Adipocyte (in vitro differentiated cells): ENCODE measurements around the gene SATB1.

Experiments
- DNase-seq: peaks from one replicate; pipeline ENCODE4 v3.0.0-alpha.2; 2015; ENCODE audit warnings: low read depth
- H3K27me3 ChIP-seq: replicated peaks from 2 replicates; pipeline ENCODE4 v1.7.0; 2013; ENCODE audit warnings: mild to moderate bottlenecking, low read length, moderate library complexity; ENCODE audit not compliant: control insufficient read depth, insufficient read depth
- H3K36me3 ChIP-seq: 2 replicates; pipeline ENCODE4 v1.7.0; 2013; ENCODE audit warnings: low read length, mild to moderate bottlenecking, moderate library complexity; ENCODE audit not compliant: control insufficient read depth, insufficient read depth, severe bottlenecking
- H3K4me1 ChIP-seq: 2 replicates; pipeline ENCODE4 v1.7.0; 2013; ENCODE audit warnings: mild to moderate bottlenecking, low read length, moderate library complexity; ENCODE audit not compliant: control insufficient read depth, insufficient read depth
- H3K4me3 ChIP-seq: 2 replicates; pipeline ENCODE4 v1.7.0; 2013; ENCODE audit warnings: mild to moderate bottlenecking, low read length, moderate library complexity
- H3K9ac ChIP-seq: 2 replicates; pipeline ENCODE4 v1.7.0; 2013; ENCODE audit warnings: mild to moderate bottlenecking, low read length, moderate library complexity
- H3K9me3 ChIP-seq: 2 replicates; pipeline ENCODE4 v1.7.0; 2013; ENCODE audit warnings: mild to moderate bottlenecking, low read length, moderate library complexity; ENCODE audit not compliant: control insufficient read depth

The SATB1 gene

GRCh38 chr3:18396428-18396827 is 28.7 kb downstream of the SATB1 start:
- no peak for DNase-seq
- no peaks in the 10 kb centered on the region for H3K4me1 ChIP-seq
- H3K4me3 ChIP-seq: no peak overlapping the region
- no peaks in the 10 kb centered on the region for H3K9me3 ChIP-seq
- no peak overlapping the region for H3K9ac ChIP-seq
- H3K36me3 ChIP-seq: peaks cover 6% of the 10 kb centered on the region
- H3K27me3 ChIP-seq: no peaks in the 10 kb centered on the region

- H3K4me1 ChIP-seq: no peaks in the 10 kb centered on the region
- no peaks in the 10 kb centered on the region for H3K9me3 ChIP-seq
- DNase-seq: no peak
- H3K27me3 ChIP-seq: no peaks in the 10 kb centered on the region
- H3K4me3 ChIP-seq: no peak overlapping the region
- no peak overlapping the region for H3K9ac ChIP-seq
- peaks cover 6% of the 10 kb centered on the region for H3K36me3 ChIP-seq
These were observed 30.6 kb downstream of the SATB1 start for GRCh38 chr3:18394384-18394995.

DNA sequence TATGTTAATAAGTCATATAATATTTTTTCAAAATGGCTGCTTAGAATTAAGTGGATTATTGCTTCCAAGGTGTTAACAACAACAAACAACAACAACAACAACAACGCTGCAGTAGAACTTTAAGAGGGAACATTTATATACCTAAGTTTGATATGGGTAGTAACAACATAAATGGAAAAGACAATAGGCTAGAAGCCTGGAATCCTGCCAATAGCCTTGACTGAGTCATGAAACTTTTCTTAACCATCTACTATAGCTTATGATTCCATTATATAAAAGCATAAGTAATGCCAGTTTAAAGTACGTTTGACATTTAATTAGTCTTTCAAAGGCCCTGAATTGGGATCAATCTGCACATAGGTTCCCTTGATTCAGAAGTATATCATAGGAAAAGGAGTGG is 31.2 kb downstream of the SATB1 start:
- no peaks in the 10 kb centered on the region for H3K27me3 ChIP-seq
- peak; percentile 18 for DNase-seq
- no peaks in the 10 kb centered on the region for H3K4me1 ChIP-seq
- no peak overlapping the region for H3K9ac ChIP-seq
- no peaks in the 10 kb centered on the region for H3K9me3 ChIP-seq
- H3K4me3 ChIP-seq: no peak overlapping the region
- H3K36me3 ChIP-seq: peaks cover 6% of the 10 kb centered on the region

- H3K4me1 ChIP-seq: no peaks in the 10 kb centered on the region
- H3K36me3 ChIP-seq: no peaks in the 10 kb centered on the region
- H3K4me3 ChIP-seq: no peak overlapping the region
- no peak overlapping the region for H3K9ac ChIP-seq
- no peaks in the 10 kb centered on the region for H3K27me3 ChIP-seq
- DNase-seq: no peak
- no peaks in the 10 kb centered on the region for H3K9me3 ChIP-seq
These were observed 35.0 kb downstream of the SATB1 start for GRCh38 chr3:18390024-18390660.

DNA sequence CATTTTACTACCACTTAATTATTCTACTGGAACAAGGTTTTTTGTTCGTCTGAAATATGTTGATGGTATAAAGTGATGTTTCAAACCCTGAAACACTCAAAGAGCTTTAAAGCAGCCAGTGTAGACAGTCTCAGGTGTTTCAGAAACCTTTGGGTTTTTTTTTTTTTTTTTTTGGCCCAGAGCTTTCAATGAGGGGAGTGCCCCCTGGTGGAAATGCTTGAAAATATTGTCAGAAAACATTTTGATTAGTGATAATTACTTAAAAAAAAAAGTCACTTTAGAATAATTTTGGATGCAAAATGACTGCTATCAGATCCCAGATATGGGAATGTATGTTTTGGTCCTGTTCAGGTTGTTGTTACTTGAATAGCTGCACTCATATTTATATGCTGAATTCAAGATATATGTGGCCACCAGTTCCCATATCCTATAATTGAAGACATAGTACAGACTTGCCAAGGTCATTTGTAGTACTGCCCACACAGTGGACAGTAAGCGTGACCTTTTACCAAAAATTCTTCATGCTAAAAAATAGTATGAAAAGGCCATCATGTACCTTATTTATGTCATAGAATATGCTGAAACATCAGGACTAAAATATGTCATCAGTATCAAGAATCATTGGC is 35.9 kb downstream of the SATB1 start:
- no peaks in the 10 kb centered on the region for H3K4me1 ChIP-seq
- no peak overlapping the region for H3K9ac ChIP-seq
- no peak overlapping the region for H3K4me3 ChIP-seq
- H3K36me3 ChIP-seq: peaks cover 4% of the 10 kb centered on the region
- DNase-seq: peak; percentile 71
- H3K27me3 ChIP-seq: no peaks in the 10 kb centered on the region
- no peaks in the 10 kb centered on the region for H3K9me3 ChIP-seq

DNA sequence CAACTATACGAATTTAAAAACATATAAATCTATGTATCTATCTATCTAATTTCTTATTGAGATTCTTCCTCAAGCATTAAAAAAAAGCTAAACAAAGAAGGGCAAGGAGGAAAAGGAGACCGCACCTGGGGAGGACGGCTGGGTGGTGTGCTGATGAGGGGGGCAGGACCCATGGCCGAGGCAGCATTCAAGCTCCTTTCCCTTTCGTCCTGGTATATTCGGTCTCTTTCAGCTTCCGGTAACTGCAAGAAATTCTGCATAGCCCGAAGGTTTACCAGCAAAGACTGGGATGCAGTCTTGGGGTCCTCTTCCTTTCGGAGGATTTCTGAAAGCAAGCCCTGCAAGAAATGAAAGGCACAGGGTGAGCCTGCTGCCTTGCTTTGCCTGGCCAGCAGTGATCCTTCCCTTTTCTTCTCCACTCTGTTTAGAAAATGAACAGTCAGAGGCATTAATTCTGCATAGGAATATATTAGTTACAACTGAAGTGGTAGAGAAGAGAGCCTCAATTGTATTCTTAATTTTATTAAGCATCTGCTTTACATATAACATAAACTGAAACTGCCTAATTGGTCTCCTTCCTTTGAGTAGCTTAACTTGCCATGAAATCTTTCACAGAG is 38.8 kb downstream of the SATB1 start:
- Histone ChIP-seq H3K27me3 (no peaks in the 10 kb centered on the region), H3K4me3 (no peak overlapping the region), H3K9me3 (no peaks in the 10 kb centered on the region), H3K4me1 (no peaks in the 10 kb centered on the region), H3K9ac (no peak overlapping the region), H3K36me3 (peaks cover 4% of the 10 kb centered on the region)
- no peak for DNase-seq

GRCh38 chr3:18385706-18386105 is 39.4 kb downstream of the SATB1 start:
- Histone ChIP-seq H3K9me3 (no peaks in the 10 kb centered on the region), H3K27me3 (no peaks in the 10 kb centered on the region), H3K36me3 (peaks cover 4% of the 10 kb centered on the region), H3K4me1 (no peaks in the 10 kb centered on the region), H3K9ac (no peak overlapping the region), H3K4me3 (no peak overlapping the region)
- DNase-seq: no peak

GRCh38 chr3:18382760-18383369 is 42.3 kb downstream of the SATB1 start:
- H3K36me3 ChIP-seq: peaks cover 4% of the 10 kb centered on the region
- H3K4me1 ChIP-seq: no peaks in the 10 kb centered on the region
- no peak for DNase-seq
- no peak overlapping the region for H3K4me3 ChIP-seq
- H3K9ac ChIP-seq: no peak overlapping the region
- no peaks in the 10 kb centered on the region for H3K27me3 ChIP-seq
- no peaks in the 10 kb centered on the region for H3K9me3 ChIP-seq

GRCh38 chr3:18379647-18380046 is 45.5 kb downstream of the SATB1 start:
- H3K9ac ChIP-seq: no peak overlapping the region
- no peaks in the 10 kb centered on the region for H3K9me3 ChIP-seq
- H3K36me3 ChIP-seq: no peaks in the 10 kb centered on the region
- no peaks in the 10 kb centered on the region for H3K27me3 ChIP-seq
- H3K4me3 ChIP-seq: no peak overlapping the region
- H3K4me1 ChIP-seq: no peaks in the 10 kb centered on the region
- DNase-seq: no peak

- Histone ChIP-seq H3K4me3 (no peak overlapping the region), H3K9ac (no peak overlapping the region), H3K27me3 (no peaks in the 10 kb centered on the region), H3K36me3 (no peaks in the 10 kb centered on the region), H3K4me1 (no peaks in the 10 kb centered on the region), H3K9me3 (no peaks in the 10 kb centered on the region)
- no peak for DNase-seq
These were observed 46.9 kb downstream of the SATB1 start for GRCh38 chr3:18378218-18378617.

GRCh38 chr3:18376682-18377081 is 48.5 kb downstream of the SATB1 start:
- Histone ChIP-seq H3K27me3 (no peaks in the 10 kb centered on the region), H3K4me3 (no peak overlapping the region), H3K4me1 (no peaks in the 10 kb centered on the region), H3K9me3 (no peaks in the 10 kb centered on the region), H3K9ac (no peak overlapping the region), H3K36me3 (no peaks in the 10 kb centered on the region)
- DNase-seq: no peak
